Measurements from ENCODE around the gene CPZ.

GRCh38 chr4:8601086-8601485, 8.5 kb downstream of the CPZ start:
- TF ChIP-seq REST (IDR thresholded peaks at IDR 0.05; ENCODE audit: low read depth): no peak
- no peak for TF ChIP-seq RAD21 (IDR thresholded peaks at IDR 0.05; ENCODE audit: low read depth)
- no peak for TF ChIP-seq FOXM1 (IDR thresholded peaks at IDR 0.05; ENCODE audit: borderline replicate concordance, low read depth)
- no peak for TF ChIP-seq USF1 (IDR thresholded peaks at IDR 0.05)
- TF ChIP-seq CEBPB (IDR thresholded peaks at IDR 0.05): no peak
- TF ChIP-seq EGR1 (IDR thresholded peaks at IDR 0.05): no peak
- no peak for TF ChIP-seq TAF1 (IDR thresholded peaks at IDR 0.05; ENCODE audit: low read depth)
- no peak for TF ChIP-seq EP300 (IDR thresholded peaks at IDR 0.05; ENCODE audit: borderline replicate concordance)
- no peak for TF ChIP-seq CREB1 (IDR thresholded peaks at IDR 0.05; ENCODE audit: low read depth)
- no peak for TF ChIP-seq ZBTB7A (IDR thresholded peaks at IDR 0.05; ENCODE audit: low read depth)
- no peak for TF ChIP-seq TEAD4 (IDR thresholded peaks at IDR 0.05)
- TF ChIP-seq MAX (IDR thresholded peaks at IDR 0.05): no peak
- TF ChIP-seq YY1 (IDR thresholded peaks at IDR 0.05; ENCODE audit: low read depth): no peak
- no peak for TF ChIP-seq TCF12 (IDR thresholded peaks at IDR 0.05; ENCODE audit: low read depth)

All from Ishikawa (cell line).